ENCODE measurements around the gene PNKD.
A peak's percentile ranks its signal among the peaks of the same experiment; 100 is the strongest.

- TF ChIP-seq CTCF (IDR thresholded peaks at IDR 0.05) = peak; percentile 95 to 100 (median 98)
- no peak for TF ChIP-seq POLR2A (IDR thresholded peaks at IDR 0.05)
Observed at GRCh38 chr2:218301176-218301819, 31.0 kb downstream of the PNKD start.
